CD14-positive monocyte (primary cell): ENCODE measurements around the gene EN2. TPM values are rescaled to one million over a fixed set of nuclear protein-coding genes. Genes with fewer than 3 reads are reported as not detected.
A peak's percentile ranks its signal among the peaks of the same experiment; 100 is the strongest.

Experiments
- DNase-seq, 3 donors: peaks; one replicate each; pipeline ENCODE4 v3.0.0-alpha.2; 2011 to 2022
- H2AFZ ChIP-seq: 2 replicates; pipeline ENCODE4 v1.6.0; 2012; ENCODE audit warnings: mild to moderate bottlenecking, low read depth, low read length, inconsistent platforms; ENCODE audit not compliant: insufficient read depth, poor library complexity, severe bottlenecking
- H3K27ac ChIP-seq, 2 donors: 1 replicate in 1 of 2; 2 replicates in 1 of 2; pipeline ENCODE4 v1.5.1; 2012 to 2013; ENCODE audit warnings: low read length in 2 of 2, control low read depth in 1 of 2, inconsistent platforms in 1 of 2, low read depth in 1 of 2, mild to moderate bottlenecking in 1 of 2
- H3K27me3 ChIP-seq, 2 donors: one replicate each; pipeline versions ENCODE4 v1.6.0 to v1.6.1; 2011 to 2013; ENCODE audit warnings: low read length in 2 of 2; ENCODE audit not compliant: control insufficient read depth in 2 of 2, insufficient read depth in 2 of 2
- H3K36me3 ChIP-seq, 2 donors: replicated peaks in 1 of 2; 1 replicate in 1 of 2; 2 replicates in 1 of 2; pipeline versions ENCODE4 v1.5.1 to v1.6.1; 2012 to 2013; ENCODE audit warnings: low read length in 2 of 2, control low read depth in 1 of 2, inconsistent platforms in 1 of 2, mild to moderate bottlenecking in 1 of 2; ENCODE audit not compliant: insufficient read depth in 2 of 2, control insufficient read depth in 1 of 2
- H3K4me1 ChIP-seq, 2 donors: 1 replicate in 1 of 2; 2 replicates in 1 of 2; pipeline versions ENCODE4 v1.5.1 to v1.6.1; 2012 to 2013; ENCODE audit warnings: low read length in 2 of 2, control low read depth in 1 of 2, inconsistent platforms in 1 of 2, mild to moderate bottlenecking in 1 of 2, moderate library complexity in 1 of 2; ENCODE audit not compliant: insufficient read depth in 2 of 2, control insufficient read depth in 1 of 2
- H3K4me2 ChIP-seq: replicated peaks from 2 replicates; pipeline ENCODE3; 2012; ENCODE audit warnings: low read length, moderate library complexity, mild to moderate bottlenecking; ENCODE audit not compliant: poor library complexity, severe bottlenecking; ENCODE audit errors: extremely low read depth
- H3K4me3 ChIP-seq, 3 experiments: fragments of 200-600 bp in 1 of 3; sonication (generic) in 1 of 3; replicated peaks in 1 of 3; 1 replicate in 2 of 3; 2 replicates in 1 of 3; pipeline ENCODE4 v1.5.1; 2011 to 2013; ENCODE audit warnings: low read length in 3 of 3, mild to moderate bottlenecking in 3 of 3, control low read depth in 2 of 3, low read depth in 2 of 3, inconsistent platforms in 1 of 3, moderate library complexity in 1 of 3
- H3K79me2 ChIP-seq: 2 replicates; pipeline ENCODE4 v1.6.0; 2012; ENCODE audit warnings: mild to moderate bottlenecking, control low read depth, inconsistent platforms, low read length, moderate library complexity; ENCODE audit not compliant: insufficient read depth
- H3K9ac ChIP-seq: 2 replicates; pipeline ENCODE4 v1.6.0; 2017; ENCODE audit warnings: low read length, mild to moderate bottlenecking; ENCODE audit not compliant: insufficient read depth, poor library complexity, severe bottlenecking
- H3K9me3 ChIP-seq, 2 donors: replicated peaks in 1 of 2; 1 replicate in 1 of 2; 2 replicates in 1 of 2; pipeline versions ENCODE4 v1.5.1 to v1.6.1; 2012 to 2013; ENCODE audit warnings: low read length in 2 of 2, control low read depth in 1 of 2; ENCODE audit not compliant: control insufficient read depth in 1 of 2, insufficient read depth in 1 of 2
- H4K20me1 ChIP-seq: 2 replicates; pipeline ENCODE4 v1.6.0; 2012; ENCODE audit warnings: mild to moderate bottlenecking, low read length, control low read depth, moderate library complexity; ENCODE audit not compliant: insufficient read depth
- H3K27ac Mint-ChIP-seq, 7 donors: one replicate each; pipeline ENCODE4 v1.8.0; 2020; ENCODE audit warnings: mild to moderate bottlenecking in 7 of 7, mixed read lengths in 7 of 7, moderate library complexity in 6 of 7, inconsistent platforms in 2 of 7
- H3K27me3 Mint-ChIP-seq, 3 donors: one replicate each; pipeline ENCODE4 v1.8.0; 2021 to 2022; ENCODE audit warnings: low read depth in 3 of 3, mild to moderate bottlenecking in 3 of 3, mixed read lengths in 3 of 3, moderate library complexity in 3 of 3, inconsistent platforms in 1 of 3
- H3K36me3 Mint-ChIP-seq, 2 donors: one replicate each; pipeline ENCODE4 v1.8.0; 2020; ENCODE audit warnings: mixed read lengths in 2 of 2, inconsistent platforms in 1 of 2, mild to moderate bottlenecking in 1 of 2
- H3K4me1 Mint-ChIP-seq: one replicate; pipeline ENCODE4 v1.8.0; 2020; ENCODE audit warnings: mild to moderate bottlenecking, mixed read lengths
- H3K4me3 Mint-ChIP-seq, 2 donors: one replicate each; pipeline ENCODE4 v1.8.0; 2020; ENCODE audit warnings: mild to moderate bottlenecking in 2 of 2, mixed read lengths in 2 of 2, moderate library complexity in 1 of 2
- H3K9me3 Mint-ChIP-seq, 7 donors: one replicate each; pipeline ENCODE4 v1.8.0; 2020 to 2022; ENCODE audit warnings: mixed read lengths in 7 of 7, mild to moderate bottlenecking in 6 of 7, moderate library complexity in 6 of 7, inconsistent platforms in 2 of 7
- WGBS: methylation state at CpG from one replicate; pipeline ENCODE4 v1.1.5; 2013; ENCODE audit warnings: missing lambda C conversion rate; ENCODE audit not compliant: insufficient coverage; 5-methylcytosine and 5-hydroxymethylcytosine counted together
- intact Hi-C, 2 donors: fragments of 100-400 bp; cut with micrococcal nuclease; formaldehyde crosslinking; loops; one replicate each; pipeline versions ENCODE4 v1.15.0 to v1.15.1; 2023
- polyA plus RNA-seq, 3 donors: library from polyadenylated mRNA; depleted of rRNA in 1 of 3; unstranded in 2 of 3; stranded (reverse) in 1 of 3; fragments of 300-500 nt in 2 of 3; fragments of >200 nt in 1 of 3; fragmentation: Illumina TruSeq in 2 of 3; gene quantifications; 1 replicate in 2 of 3; 2 replicates in 1 of 3; pipeline ENCODE4 v1.2.3, GENCODE V29; 2012 to 2021
- TF ChIP-seq, protein P1 (sequence below): fragments of 200-600 bp; IDR thresholded peaks from one replicate; pipeline ENCODE4 v1.8.0; 2022; ENCODE audit warnings: antibody characterized with exemption, mild to moderate bottlenecking

The EN2 gene
- polyA plus RNA-seq, 3 donors, result not detected

GRCh38 chr7:155418304-155418703 is 39.6 kb upstream of the EN2 start:
- H3K36me3 Mint-ChIP-seq, result no peaks in the 10 kb centered on the region
- 91% methylated on average over 6 of the region's 12 CpGs for WGBS
- no peaks in the 10 kb centered on the region for H3K27me3 ChIP-seq
- no peak overlapping the region for H3K27ac Mint-ChIP-seq
- H3K4me3 ChIP-seq, result no peak overlapping the region
- no peak overlapping the region for H2AFZ ChIP-seq
- no peak for DNase-seq
- no peaks in the 10 kb centered on the region for H3K4me1 Mint-ChIP-seq
- intact Hi-C loops, result no loop called here
- H3K9me3 Mint-ChIP-seq, result peaks cover 0 to 2% (median 0%) of the 10 kb centered on the region in 7 donors
- H3K79me2 ChIP-seq, result no peaks in the 10 kb centered on the region
- no peaks in the 10 kb centered on the region for H3K36me3 ChIP-seq
- H3K27me3 Mint-ChIP-seq, result peaks cover 5 to 15% (median 12%) of the 10 kb centered on the region in 3 donors
- no peak overlapping the region for H3K9ac ChIP-seq
- H3K4me2 ChIP-seq, result no peak overlapping the region
- no peaks in the 10 kb centered on the region for H3K4me1 ChIP-seq
- TF ChIP-seq, protein P1, sequence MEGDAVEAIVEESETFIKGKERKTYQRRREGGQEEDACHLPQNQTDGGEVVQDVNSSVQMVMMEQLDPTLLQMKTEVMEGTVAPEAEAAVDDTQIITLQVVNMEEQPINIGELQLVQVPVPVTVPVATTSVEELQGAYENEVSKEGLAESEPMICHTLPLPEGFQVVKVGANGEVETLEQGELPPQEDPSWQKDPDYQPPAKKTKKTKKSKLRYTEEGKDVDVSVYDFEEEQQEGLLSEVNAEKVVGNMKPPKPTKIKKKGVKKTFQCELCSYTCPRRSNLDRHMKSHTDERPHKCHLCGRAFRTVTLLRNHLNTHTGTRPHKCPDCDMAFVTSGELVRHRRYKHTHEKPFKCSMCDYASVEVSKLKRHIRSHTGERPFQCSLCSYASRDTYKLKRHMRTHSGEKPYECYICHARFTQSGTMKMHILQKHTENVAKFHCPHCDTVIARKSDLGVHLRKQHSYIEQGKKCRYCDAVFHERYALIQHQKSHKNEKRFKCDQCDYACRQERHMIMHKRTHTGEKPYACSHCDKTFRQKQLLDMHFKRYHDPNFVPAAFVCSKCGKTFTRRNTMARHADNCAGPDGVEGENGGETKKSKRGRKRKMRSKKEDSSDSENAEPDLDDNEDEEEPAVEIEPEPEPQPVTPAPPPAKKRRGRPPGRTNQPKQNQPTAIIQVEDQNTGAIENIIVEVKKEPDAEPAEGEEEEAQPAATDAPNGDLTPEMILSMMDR, result no peak
- H3K4me3 Mint-ChIP-seq, result peak overlapping the region in 1 of 2 donors; percentile 36
- no peaks in the 10 kb centered on the region for H3K9me3 ChIP-seq
- no peak overlapping the region for H3K27ac ChIP-seq
- H4K20me1 ChIP-seq, result no peaks in the 10 kb centered on the region

GRCh38 chr7:155418941-155419755 is 38.8 kb upstream of the EN2 start:
- Histone ChIP-seq H3K27me3 (no peaks in the 10 kb centered on the region), H3K4me2 (no peak overlapping the region), H3K4me1 (no peaks in the 10 kb centered on the region), H2AFZ (no peak overlapping the region), H3K9ac (no peak overlapping the region), H3K79me2 (no peaks in the 10 kb centered on the region), H3K9me3 (no peaks in the 10 kb centered on the region), H3K36me3 (no peaks in the 10 kb centered on the region), H3K27ac (no peak overlapping the region), H3K4me3 (no peak overlapping the region), H4K20me1 (no peaks in the 10 kb centered on the region)
- H3K4me1 Mint-ChIP-seq, result no peaks in the 10 kb centered on the region
- H3K27me3 Mint-ChIP-seq, result peaks cover 5 to 18% (median 12%) of the 10 kb centered on the region in 3 donors
- TF ChIP-seq, protein P1, result no peak
- H3K9me3 Mint-ChIP-seq, result peaks cover 0 to 2% (median 0%) of the 10 kb centered on the region in 7 donors
- no peak for DNase-seq
- peak overlapping the region in 1 of 2 donors; percentile 36 for H3K4me3 Mint-ChIP-seq
- H3K27ac Mint-ChIP-seq, result no peak overlapping the region
- intact Hi-C loops, result no loop called here
- 92% methylated on average over 11 of the region's 16 CpGs for WGBS
- H3K36me3 Mint-ChIP-seq, result no peaks in the 10 kb centered on the region
